ENCODE results near the gene TOM1L2. TPM values are rescaled to one million over a fixed set of nuclear protein-coding genes. Genes with fewer than 3 reads are reported as not detected.

TOM1L2 gene
- total RNA-seq, 4 donors from 2014 or later: 15.6 to 85.9 (median 34.9) TPM

DNA sequence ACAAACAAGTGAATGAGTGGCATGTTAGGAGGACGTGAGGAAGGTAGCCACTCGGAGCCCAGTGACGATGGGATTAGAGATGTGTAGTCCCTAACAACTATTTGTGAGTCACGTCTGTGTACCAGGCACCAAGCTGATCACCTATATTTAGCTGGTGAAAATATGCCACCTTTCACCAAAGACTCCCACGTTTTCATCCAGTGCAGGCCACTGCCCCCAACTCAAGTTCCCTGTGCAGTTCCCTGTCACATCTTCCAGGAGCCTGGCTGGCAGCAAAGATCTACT is 67.2 kb downstream of the TOM1L2 start:
- Histone ChIP-seq H3K9me3 (no peaks in the 10 kb centered on the region), H3K27ac (no peak overlapping the region), H3K27me3 (no peaks in the 10 kb centered on the region), H3K36me3 (no peaks in the 10 kb centered on the region), H3K4me3 (no peak overlapping the region), H3K4me1 (peaks cover 4% of the 10 kb centered on the region in 2 donors)
- no peak for DNase-seq
- intact Hi-C loops (cut with DNase I; ENCODE audit: low total_unique reads): no loop called here
- TF ChIP-seq, protein P1, sequence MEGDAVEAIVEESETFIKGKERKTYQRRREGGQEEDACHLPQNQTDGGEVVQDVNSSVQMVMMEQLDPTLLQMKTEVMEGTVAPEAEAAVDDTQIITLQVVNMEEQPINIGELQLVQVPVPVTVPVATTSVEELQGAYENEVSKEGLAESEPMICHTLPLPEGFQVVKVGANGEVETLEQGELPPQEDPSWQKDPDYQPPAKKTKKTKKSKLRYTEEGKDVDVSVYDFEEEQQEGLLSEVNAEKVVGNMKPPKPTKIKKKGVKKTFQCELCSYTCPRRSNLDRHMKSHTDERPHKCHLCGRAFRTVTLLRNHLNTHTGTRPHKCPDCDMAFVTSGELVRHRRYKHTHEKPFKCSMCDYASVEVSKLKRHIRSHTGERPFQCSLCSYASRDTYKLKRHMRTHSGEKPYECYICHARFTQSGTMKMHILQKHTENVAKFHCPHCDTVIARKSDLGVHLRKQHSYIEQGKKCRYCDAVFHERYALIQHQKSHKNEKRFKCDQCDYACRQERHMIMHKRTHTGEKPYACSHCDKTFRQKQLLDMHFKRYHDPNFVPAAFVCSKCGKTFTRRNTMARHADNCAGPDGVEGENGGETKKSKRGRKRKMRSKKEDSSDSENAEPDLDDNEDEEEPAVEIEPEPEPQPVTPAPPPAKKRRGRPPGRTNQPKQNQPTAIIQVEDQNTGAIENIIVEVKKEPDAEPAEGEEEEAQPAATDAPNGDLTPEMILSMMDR (IDR thresholded peaks at IDR 0.05): no peak
- no peak for TF ChIP-seq POLR2A (IDR thresholded peaks at IDR 0.05)

DNA sequence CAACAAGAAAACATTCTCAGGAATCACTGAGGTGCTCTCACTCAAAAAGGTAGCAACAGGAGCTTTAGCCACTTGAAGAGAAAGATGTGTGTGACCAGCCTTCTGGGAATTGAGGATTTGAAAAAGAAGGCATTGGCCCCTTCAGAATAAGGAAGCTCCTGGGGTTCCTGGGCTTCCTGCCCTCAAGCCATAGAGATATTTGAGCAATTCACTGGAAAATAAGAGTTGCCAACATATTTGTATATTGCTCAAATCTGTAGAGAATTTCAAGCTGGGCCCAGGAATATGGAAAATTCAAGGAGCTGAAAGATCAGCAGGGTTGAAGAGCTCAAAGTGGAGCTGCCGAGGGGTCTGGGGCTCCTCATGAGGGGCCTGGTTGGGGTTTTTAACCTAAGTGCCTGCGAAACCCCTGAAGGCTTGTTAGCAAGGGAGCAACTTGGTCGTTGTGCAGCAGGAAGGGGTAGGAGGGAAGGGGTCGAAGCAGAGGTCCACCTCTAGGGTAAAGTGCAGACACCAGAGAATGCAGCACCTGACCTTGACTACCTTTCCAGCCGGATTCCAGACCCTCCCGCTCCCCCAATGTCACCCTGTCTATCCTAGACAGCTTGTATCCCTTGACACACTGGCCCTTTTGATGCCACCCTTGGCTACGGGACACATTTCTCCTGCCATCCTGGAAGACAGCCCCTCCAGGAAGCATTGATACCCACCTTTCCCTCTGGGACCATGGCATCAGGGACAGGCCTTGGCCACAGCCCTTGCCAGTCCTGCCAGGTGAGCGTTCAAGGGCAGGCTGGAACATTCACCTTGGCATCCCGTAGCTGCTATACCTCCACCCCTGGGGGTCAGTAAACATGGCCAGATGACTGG is 67.8 kb downstream of the TOM1L2 start:
- Histone ChIP-seq H3K36me3 (no peaks in the 10 kb centered on the region), H3K9me3 (no peaks in the 10 kb centered on the region), H3K27ac (no peak overlapping the region), H3K4me3 (no peak overlapping the region), H3K27me3 (no peaks in the 10 kb centered on the region), H3K4me1 (peaks cover 4% of the 10 kb centered on the region in 2 donors)
- intact Hi-C loops (cut with DNase I; ENCODE audit: low total_unique reads): no loop called here
- DNase-seq: no peak
- TF ChIP-seq POLR2A (IDR thresholded peaks at IDR 0.05): no peak
- TF ChIP-seq, protein P1 (IDR thresholded peaks at IDR 0.05): no peak

GRCh38 chr17:17902877-17903276 is 69.3 kb downstream of the TOM1L2 start:
- intact Hi-C loops (cut with DNase I; ENCODE audit: low total_unique reads): no loop called here
- Histone ChIP-seq H3K4me1 (peaks cover 4% of the 10 kb centered on the region in 2 donors), H3K27me3 (no peaks in the 10 kb centered on the region)

GRCh38 chr17:17902376-17902775 is 69.8 kb downstream of the TOM1L2 start:
- TF ChIP-seq, protein P1 (IDR thresholded peaks at IDR 0.05): no peak
- no peak for TF ChIP-seq POLR2A (IDR thresholded peaks at IDR 0.05)
- no peak overlapping the region for H3K4me3 ChIP-seq
- no peak for DNase-seq
- H3K9me3 ChIP-seq: no peaks in the 10 kb centered on the region
- H3K4me1 ChIP-seq: peaks cover 4% of the 10 kb centered on the region in 2 donors
- intact Hi-C loops (cut with DNase I; ENCODE audit: low total_unique reads): no loop called here
- no peaks in the 10 kb centered on the region for H3K27me3 ChIP-seq
- H3K27ac ChIP-seq: no peak overlapping the region
- no peaks in the 10 kb centered on the region for H3K36me3 ChIP-seq

More at GRCh38 chr17:17902877-17903276, 69.3 kb downstream of the TOM1L2 start:
- Histone ChIP-seq H3K27ac (no peak overlapping the region), H3K36me3 (no peaks in the 10 kb centered on the region), H3K4me3 (no peak overlapping the region), H3K9me3 (no peaks in the 10 kb centered on the region)
- DNase-seq: no peak
- TF ChIP-seq, protein P1 (IDR thresholded peaks at IDR 0.05): no peak
- TF ChIP-seq POLR2A (IDR thresholded peaks at IDR 0.05): no peak

GRCh38 chr17:17900615-17901520 is 71.3 kb downstream of the TOM1L2 start:
- DNase-seq: peak; percentile 84 to 91
- no peak for TF ChIP-seq POLR2A (IDR thresholded peaks at IDR 0.05)
- TF ChIP-seq, protein P1 (IDR thresholded peaks at IDR 0.05): no peak
- intact Hi-C loops (cut with DNase I; ENCODE audit: low total_unique reads): no loop called here
- no peaks in the 10 kb centered on the region for H3K9me3 ChIP-seq
- H3K27ac ChIP-seq: peak overlapping the region; percentile 60 to 64
- H3K4me3 ChIP-seq: no peak overlapping the region
- no peaks in the 10 kb centered on the region for H3K36me3 ChIP-seq
- H3K27me3 ChIP-seq: no peaks in the 10 kb centered on the region
- H3K4me1 ChIP-seq: peaks cover 0 to 4% of the 10 kb centered on the region in 2 donors

All from uterus (tissue), 4 donors.